GM18507 (cell line): Measurements from ENCODE around the gene GPX1.
"Not testable (repeated sequence)": the region's sequence is repeated elsewhere in the genome, so short reads cannot be mapped to it uniquely, and the experiment has no call there.

ENCODE experiments used
- DNase-seq: peaks from one replicate; pipeline ENCODE4 v3.0.0; 2011; ENCODE audit warnings: low read depth; ENCODE audit not compliant: insufficient read length; ENCODE audit errors: extremely low spot score
- FAIRE-seq: peaks from 2 replicates; lab custom pipeline; 2011; peaks lifted over from hg19 to GRCh38; lab: Jason Lieb, UNC

The GPX1 gene

DNA sequence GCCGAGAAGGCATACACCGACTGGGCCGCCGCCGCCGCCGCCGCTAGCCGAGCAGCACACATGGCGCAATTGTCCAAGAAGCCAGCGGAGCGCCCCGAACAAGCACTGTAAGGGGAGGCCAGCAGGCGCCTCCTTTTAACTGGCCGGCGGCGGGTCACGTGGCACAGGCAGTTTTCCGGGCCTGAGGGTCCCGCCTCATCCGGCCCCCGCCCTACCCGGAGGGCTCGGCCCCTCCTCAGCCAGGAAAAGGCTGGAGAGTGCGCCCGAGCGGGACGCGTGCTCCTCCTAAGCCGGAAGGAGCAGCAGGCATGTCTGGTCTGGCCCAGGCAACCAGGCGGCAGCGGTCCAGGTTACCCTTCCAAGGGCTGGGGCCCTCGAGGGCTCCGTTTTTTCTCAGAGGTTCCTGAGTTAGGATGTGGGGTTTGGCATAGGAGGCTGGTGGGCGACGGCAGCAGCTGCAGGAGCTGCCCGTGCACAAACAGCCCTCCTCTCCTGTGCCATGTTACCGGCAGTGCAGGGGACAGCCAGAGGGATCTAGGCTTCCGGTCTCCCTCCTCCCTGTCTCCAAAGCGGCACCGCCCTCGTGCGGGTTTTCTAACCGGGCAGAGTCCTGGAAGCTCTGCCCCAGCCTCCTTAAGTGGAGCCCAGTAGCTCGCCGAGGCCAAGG, at the start of gene GPX1:
GPX1 (minus strand) TSS at position 137 of the 667 bp plus-strand sequence; CDS start at position 62, 75 bp downstream.
- FAIRE-seq (peak; percentile 91), DNase-seq (peak; percentile 78)

DNA sequence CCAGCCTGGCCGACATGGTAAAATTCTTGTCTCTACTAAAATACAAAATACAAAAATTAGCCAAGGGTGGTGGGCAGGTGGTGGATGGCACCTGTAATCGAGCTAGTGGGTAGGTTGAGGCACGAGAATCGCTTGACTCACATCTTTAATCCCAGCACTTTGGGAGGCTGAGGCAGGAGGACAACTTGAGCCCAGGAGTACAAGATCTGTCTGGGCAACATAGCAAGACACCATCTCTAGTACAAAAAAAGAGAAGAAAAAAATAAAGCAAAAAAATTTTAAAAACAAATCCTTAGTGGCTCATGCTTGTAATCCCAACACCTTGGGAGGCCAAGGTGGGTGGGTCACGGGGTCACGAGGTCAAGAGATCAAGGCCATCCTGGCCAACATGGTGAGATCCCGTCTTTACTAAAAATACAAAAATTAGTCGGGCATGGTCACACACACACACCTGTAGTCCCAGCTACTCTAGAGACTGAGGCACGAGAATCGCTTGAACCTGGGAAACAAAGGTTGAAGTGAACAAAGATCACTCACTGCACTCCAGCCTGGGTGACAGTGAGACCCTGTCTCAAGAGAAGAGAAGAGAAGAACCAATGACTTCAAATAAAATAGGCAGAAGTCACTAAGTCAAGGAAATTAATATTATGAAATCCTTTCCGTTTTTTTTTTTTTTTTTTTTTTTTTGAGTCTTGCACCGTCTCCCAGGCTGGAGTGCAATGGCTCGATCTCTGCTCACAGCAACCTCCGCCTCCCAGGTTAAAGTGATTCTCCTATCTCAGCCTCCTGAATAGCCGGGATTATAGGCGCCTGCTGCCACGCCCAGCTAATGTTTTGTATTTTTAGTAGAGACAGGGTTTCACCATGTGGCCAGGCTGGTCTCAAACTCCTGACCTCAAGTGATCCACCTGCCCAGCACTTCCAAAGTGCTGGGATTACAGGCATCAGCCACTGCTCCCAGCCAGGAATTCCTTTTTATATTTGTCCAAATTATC, 48.7 kb upstream of the GPX1 start:
- FAIRE-seq (no peak), DNase-seq (no peak)

GRCh38 chr3:49405570-49405969, 47.4 kb upstream of the GPX1 start:
- not testable (repeated sequence) for FAIRE-seq, DNase-seq

- FAIRE-seq (no peak), DNase-seq (no peak)
These were observed 45.7 kb upstream of the GPX1 start for GRCh38 chr3:49403891-49404290.

- FAIRE-seq, result no peak
These were observed 43.6 kb upstream of the GPX1 start for GRCh38 chr3:49401766-49402165.

DNA sequence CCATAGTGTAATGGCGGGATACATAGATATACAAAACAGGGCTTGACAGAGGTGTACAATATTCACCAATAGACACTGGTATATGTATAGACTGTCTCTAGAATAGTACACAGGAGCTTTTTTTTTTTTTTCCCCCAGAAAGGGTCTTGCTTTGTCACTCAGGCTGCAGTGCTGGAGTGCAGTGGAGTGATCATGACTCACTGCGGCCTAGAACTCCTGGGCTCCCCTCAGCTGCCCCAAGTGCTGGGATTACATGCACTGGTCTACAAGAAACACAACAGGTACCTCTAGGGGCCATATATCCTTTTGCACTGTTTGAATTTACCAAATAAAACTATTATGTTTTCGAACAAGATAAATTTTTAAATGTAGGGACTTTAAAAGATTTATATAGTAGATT, 41.3 kb upstream of the GPX1 start:
- FAIRE-seq, result no peak
- DNase-seq, result no peak

More at GRCh38 chr3:49401766-49402165, 43.6 kb upstream of the GPX1 start:
- DNase-seq, result no peak

- peak; percentile 71 for FAIRE-seq
- no peak for DNase-seq
These were observed 39.3 kb upstream of the GPX1 start for GRCh38 chr3:49397470-49397869.

- FAIRE-seq, DNase-seq: not testable (repeated sequence)
These were observed 33.2 kb upstream of the GPX1 start for GRCh38 chr3:49391310-49391709.

DNA sequence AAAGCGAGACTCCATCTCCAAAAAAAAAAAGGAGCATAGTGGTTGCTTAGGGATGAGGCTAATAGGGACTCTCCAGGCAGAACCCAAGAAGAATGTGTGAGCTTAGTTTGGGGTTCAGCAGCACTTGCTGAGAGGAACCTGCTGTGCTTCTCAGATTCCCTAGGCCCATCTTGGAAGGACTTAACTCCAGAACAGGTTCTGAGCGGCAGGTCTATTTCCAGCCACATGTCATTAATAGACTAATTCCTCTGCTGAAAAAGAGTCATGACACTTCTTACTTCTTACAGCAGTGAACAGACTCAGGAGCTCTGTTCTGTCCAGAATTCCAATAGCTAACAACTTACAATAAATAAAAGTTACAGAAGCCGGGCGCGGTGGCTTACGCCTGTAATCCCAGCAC, 31.1 kb upstream of the GPX1 start:
- no peak for DNase-seq
- no peak for FAIRE-seq

GRCh38 chr3:49388289-49388820, 30.2 kb upstream of the GPX1 start:
- DNase-seq (no peak), FAIRE-seq (no peak)

DNA sequence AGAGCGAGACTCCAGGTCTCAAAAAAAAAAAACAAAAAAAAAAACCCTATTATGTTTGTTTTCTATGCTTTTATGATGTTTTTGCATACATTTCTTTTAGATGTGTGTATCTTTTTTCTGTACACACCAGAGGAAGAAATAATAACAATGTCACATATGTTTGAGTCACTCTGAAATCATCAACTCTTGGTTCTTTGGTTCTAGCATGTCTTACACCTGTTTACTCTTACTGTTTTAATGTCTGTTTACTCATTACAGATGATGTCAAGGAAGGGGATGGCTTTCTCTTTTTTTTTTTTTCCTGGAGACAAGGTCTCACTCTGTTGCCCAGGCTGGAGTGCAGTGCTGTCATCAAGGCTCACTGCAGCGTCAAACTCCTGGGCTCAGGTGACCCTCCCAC, 29.6 kb upstream of the GPX1 start:
- FAIRE-seq (no peak), DNase-seq (no peak)

DNA sequence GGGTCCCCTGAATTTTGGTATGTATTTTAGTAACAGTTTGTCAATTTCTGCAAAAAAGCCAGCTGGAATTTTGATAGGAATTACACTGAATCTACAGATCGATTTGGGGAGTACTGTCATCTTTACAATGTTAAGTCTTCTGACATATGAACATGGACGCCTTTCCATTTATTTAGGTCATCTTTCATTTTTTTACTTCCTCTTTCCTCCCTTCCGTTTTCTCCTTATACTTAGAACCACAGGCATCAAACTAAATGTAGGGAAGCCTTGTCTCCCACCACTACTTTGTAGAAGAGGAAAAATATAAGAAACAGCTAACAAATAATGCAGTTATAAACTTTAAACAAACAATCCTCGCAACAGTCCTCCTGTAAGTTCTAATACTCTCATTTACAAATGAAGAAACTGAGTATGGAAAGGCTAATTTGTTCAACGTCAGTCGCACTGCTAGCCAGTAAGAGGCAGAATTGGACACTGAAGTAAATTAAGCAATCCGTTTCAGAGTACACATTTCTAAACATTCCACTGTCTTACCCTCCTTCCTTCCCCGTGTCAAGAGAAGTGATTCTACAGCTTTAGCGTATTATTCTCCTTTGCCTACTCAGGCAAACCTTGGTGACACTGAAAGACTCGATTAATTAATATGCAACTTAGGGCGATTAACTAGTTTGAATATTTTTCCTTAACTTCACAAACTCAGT, 28.1 kb upstream of the GPX1 start:
- no peak for DNase-seq
- FAIRE-seq, result peak; percentile 38

- FAIRE-seq (no peak), DNase-seq (no peak)
These were observed 27.5 kb upstream of the GPX1 start for GRCh38 chr3:49385617-49386016.

- FAIRE-seq (no peak), DNase-seq (no peak)
These were observed 25.2 kb upstream of the GPX1 start for GRCh38 chr3:49383387-49383786.

GRCh38 chr3:49378249-49378895, 20.2 kb upstream of the GPX1 start:
- FAIRE-seq (no peak), DNase-seq (no peak)

GRCh38 chr3:49377483-49377882, 19.3 kb upstream of the GPX1 start:
- peak; percentile 72 for FAIRE-seq
- no peak for DNase-seq

DNA sequence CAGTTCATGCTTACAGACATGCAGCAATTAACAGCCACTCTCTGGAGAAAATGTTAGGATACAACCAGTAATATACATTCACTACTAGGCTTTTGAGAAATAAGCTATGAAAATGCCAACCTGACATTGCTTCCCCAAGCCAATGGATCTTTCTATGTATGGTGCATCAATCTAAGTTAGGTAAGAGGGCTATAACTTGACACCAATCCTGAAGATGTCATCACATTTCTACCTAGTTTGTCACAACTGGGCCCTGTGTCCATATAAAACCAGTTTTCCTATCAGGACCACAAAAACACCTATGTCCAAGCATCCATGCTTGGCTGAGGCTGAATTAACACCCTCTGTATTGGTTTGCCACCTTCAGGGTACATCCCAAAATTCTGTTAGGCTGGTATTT, 13.8 kb upstream of the GPX1 start:
- DNase-seq (no peak), FAIRE-seq (no peak)

GRCh38 chr3:49370585-49371290, 12.6 kb upstream of the GPX1 start:
- FAIRE-seq (no peak), DNase-seq (no peak)

- DNase-seq (no peak), FAIRE-seq (no peak)
These were observed 4.4 kb upstream of the GPX1 start for GRCh38 chr3:49362561-49362960.
